Esophagus muscularis mucosa (tissue), 4 donors: ENCODE results near the gene RIMS1.

Experiments
- EP300 ChIP-seq: sonication (generic); formaldehyde crosslinking; IDR thresholded peaks from one replicate; pipeline ENCODE4 v1.6.1; 2017; ENCODE audit warnings: antibody characterized with exemption
- POLR2AphosphoS5 ChIP-seq, 2 donors: sonication (generic); formaldehyde crosslinking; IDR thresholded peaks; one replicate each; pipeline ENCODE4 v1.6.1; 2017; ENCODE audit warnings: antibody characterized with exemption in 2 of 2
- TF ChIP-seq, protein P1 (sequence below), 3 experiments: fragments of 200-600 bp in 2 of 3; fragments of 450-650 bp in 1 of 3; sonication (generic) in 2 of 3; IDR thresholded peaks; one replicate each; pipeline ENCODE4 v1.5.1; 2017 to 2019; ENCODE audit warnings: antibody characterized with exemption in 3 of 3, mild to moderate bottlenecking in 2 of 3, moderate library complexity in 1 of 3

DNA sequence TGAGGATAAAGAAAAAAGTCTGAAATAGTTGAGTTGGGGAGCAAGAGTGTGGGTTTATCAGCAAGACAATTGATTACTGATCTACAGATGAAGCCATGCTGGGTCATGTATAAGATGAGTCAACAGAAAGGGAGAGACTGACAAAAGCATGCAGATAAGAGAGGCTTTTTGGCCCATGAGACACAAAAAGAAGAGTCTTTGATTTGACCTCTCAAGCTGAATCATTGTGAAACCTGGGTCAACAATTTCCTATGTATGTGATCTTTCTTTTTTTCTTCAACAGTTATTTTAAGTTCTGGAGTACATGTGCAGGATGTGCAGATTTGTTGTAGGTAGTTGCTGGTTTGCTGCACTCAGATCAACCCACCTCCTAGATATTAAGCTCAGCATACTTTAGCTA lies 15.9 kb downstream of the RIMS1 start:
- TF ChIP-seq EP300, result no peak
- TF ChIP-seq, protein P1, sequence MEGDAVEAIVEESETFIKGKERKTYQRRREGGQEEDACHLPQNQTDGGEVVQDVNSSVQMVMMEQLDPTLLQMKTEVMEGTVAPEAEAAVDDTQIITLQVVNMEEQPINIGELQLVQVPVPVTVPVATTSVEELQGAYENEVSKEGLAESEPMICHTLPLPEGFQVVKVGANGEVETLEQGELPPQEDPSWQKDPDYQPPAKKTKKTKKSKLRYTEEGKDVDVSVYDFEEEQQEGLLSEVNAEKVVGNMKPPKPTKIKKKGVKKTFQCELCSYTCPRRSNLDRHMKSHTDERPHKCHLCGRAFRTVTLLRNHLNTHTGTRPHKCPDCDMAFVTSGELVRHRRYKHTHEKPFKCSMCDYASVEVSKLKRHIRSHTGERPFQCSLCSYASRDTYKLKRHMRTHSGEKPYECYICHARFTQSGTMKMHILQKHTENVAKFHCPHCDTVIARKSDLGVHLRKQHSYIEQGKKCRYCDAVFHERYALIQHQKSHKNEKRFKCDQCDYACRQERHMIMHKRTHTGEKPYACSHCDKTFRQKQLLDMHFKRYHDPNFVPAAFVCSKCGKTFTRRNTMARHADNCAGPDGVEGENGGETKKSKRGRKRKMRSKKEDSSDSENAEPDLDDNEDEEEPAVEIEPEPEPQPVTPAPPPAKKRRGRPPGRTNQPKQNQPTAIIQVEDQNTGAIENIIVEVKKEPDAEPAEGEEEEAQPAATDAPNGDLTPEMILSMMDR (IDR thresholded peaks at IDR 0.05), result no peak
- no peak for TF ChIP-seq POLR2AphosphoS5 (IDR thresholded peaks at IDR 0.05)
